ENCODE measurements around the gene NTM.
"Not testable (repeated sequence)": the region's sequence is repeated elsewhere in the genome, so short reads cannot be mapped to it uniquely, and the experiment has no call there.

The NTM gene

GRCh38 chr11:132310390-132311375, 940.3 kb downstream of the NTM start:
- DNase-seq: no peak

DNA sequence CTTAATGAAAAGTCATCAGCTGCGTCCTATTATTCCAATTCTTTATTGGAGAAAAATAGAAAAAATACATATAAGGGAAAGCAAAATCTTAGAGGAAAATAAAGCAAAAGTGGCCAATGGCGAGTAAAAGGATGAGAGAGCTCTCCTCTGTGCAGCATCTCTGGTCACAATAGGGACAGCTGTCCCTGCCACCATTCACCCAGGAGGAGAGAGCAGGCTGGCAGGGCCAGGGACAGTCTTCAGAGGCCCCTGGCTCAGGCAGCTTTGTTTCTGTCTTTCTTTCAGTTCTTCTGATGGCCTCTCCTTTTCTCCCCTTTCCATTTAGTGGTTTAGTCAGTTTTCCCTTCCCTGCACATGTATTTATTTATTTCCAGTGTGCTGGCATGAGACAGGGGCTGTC, 941.3 kb downstream of the NTM start:
- DNase-seq: no peak

DNA sequence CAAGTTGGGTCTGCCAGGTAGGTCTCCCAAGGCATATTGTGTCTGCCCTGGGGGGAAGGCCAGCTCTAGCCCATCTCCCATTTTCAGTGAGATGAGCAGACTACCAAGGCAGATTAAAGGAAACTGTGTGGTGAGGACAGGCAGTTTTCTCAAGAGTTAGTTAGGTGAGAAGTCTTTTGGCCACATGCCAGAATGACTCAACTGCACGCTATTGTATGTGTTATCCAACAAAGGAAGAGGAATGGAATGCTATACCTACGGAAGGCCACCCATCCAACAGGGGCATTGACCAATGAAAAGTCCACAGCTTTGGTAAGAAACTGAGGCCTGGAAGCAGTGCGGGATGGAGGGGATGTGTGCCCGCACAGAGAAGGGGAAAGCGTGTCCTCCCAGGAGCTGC, 941.7 kb downstream of the NTM start:
- no peak for DNase-seq

DNA sequence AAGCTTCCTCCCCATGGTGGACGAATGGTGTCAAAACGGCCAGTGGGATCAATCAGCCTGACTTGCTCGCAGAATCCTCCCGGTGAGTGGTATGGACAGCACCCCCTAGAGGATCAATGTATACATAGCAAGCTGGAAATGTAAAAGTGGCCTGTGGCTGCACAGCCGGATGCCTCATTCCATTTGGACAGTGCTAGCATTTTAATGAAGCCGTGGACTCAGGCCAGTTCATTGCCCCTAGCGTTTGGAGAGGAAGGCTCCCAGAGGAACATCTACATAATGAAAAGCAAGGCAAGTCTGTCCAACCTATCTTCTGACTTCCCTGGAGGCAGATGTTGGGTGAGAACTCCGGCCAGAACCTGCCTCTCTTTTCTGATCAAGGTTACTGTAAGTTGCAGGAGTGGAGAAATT, 942.3 kb downstream of the NTM start:
- DNase-seq: no peak

DNA sequence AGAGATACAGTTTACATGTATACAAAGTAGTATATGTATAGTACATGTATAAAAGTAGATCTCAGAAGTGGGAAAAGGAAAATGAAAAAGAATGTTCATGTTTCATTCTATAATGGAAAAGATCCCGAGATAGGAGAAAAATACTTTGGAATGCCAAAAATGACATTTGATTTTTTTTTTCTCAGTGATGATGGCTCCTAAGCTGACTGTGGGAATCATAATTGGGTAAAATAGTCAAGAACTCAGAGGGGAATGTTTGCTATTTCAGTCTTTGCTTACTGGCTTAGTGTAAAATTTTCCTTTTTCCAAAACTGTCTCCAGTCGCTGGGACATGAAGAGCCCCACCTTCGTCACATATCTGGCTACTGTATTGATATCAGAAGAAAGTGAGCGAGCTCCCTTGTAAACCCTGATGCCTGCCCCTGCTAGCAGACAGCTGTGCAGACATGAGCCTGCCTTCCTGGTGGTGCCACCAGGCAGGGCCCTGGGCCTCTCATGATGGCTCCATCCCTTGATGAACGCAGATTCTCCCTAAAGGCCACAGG, 944.6 kb downstream of the NTM start:
- DNase-seq: no peak

DNA sequence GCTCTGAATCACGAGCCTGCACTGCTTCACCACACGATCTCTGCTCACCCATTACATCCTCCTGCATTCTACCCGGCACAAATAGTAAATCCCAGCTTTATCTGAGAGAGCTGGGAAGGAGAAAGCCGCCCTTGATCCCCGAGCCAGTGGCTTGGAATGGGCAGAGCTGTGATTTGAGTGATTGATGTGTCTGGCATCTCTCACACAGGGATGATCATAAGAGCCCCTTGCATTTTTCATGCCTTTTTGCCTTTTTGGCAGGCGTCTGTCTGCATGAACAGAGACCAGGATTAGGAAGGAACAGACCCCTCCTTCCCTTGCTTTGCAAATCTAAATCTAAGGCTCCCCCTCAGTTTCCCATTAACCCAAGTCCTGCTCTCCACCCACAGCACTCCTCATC, 945.3 kb downstream of the NTM start:
- no peak for DNase-seq

DNA sequence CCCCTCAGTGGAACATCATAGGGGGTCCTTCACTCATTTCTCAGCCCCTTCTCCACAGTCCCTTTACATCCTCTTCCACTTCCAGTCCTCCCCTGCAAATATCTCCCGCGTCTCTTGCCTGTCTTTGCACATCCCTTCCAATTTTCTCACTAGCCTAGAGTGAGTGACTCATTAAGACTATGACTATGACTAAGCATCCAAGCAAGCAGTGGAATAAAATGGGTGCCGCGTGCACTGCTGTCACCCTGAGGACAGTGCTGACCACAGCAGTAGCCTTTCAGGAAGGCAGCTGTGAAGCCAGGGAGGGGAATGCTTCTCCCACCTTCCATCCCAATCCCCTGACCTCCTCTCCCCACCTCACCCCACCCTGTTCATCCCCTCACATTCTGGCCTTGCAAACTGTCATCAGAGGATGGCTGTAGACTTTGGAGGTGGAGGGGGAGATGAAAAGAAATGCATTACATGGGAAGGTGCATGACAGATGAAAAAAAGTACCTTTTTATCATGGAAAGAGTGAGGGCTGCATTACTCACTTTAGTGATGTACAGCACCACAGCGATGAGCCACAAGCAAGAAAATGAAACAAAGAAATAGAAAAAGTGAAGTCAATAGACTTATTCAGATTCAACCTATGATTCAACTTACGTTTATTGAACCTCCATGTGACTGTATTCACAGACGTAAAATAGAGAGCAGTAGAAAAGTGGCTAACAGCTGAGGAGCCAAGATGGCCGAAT, 948.2 kb downstream of the NTM start:
- no peak for DNase-seq

- not testable (repeated sequence) for DNase-seq
Observed at GRCh38 chr11:132319419-132319818, 949.0 kb downstream of the NTM start.

GRCh38 chr11:132330515-132330914, 960.1 kb downstream of the NTM start:
- DNase-seq: no peak

- DNase-seq: no peak
Observed at GRCh38 chr11:132332521-132332920, 962.1 kb downstream of the NTM start.

DNA sequence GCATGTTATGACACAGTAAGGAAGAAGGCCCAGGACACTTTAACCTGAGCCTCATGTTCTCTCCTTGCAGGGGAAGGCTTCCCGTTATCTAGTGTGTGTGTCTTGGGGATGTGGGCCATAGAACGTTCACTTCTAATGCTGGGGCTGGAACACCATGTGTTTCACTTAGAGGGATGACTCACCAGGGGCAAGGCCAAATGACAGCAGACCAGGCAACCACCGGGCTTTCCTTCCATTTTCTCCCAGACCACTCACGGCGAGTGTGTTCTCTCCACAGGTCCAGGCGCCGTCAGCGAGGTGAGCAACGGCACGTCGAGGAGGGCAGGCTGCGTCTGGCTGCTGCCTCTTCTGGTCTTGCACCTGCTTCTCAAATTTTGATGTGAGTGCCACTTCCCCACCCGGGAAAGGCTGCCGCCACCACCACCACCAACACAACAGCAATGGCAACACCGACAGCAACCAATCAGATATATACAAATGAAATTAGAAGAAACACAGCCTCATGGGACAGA, 964.4 kb downstream of the NTM start:
- no peak for DNase-seq

GRCh38 chr11:132335311-132335710, 964.9 kb downstream of the NTM start:
- DNase-seq: no peak

- no peak for DNase-seq
Observed at GRCh38 chr11:132336781-132337535, 966.5 kb downstream of the NTM start.

DNA sequence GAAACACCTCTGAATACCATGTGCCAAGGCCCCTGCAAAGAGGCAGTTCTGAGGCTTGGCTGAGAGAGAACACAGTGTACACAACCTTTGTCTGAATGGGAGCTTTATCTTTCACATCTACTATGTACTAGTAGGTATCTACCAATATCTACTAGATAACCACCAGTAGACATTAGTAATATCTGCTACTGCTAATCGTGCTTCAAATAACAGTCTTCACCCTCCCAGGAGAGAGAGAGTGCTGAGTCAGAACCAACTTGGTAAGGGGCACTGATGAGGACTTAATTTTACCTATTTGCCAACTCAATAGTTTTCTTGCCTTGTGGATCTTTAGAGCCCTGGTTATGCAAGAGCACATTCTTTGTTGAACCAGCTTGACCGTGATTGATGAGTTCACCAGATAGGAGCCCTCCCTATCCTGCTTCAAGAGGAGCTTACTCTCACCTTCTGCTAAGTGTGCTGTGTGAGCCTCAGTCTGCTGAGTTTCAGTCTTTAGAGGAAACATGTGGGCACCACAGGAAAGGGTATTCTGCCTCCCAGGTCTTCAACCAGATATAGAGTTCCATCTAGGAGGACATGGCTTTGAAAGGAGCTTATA, 967.5 kb downstream of the NTM start:
- DNase-seq: no peak

DNA sequence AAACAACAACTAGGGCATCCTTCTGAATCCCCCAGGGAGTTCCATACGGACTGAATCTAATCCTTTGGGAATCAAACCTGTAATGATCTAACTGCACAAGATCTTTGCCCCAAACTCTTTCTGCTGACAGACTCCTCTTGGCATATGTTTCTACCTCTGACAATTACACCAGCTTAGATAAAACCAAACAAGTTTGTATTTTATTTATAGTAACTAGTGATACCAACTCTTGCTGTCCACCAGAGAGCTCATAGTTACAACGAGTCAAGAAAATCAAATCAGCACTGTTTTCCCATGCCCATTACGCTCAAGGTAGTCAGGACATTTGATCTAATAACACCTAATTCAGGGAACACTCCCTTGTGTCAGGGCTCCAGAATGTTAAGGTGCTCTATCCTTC, 972.0 kb downstream of the NTM start:
- no peak for DNase-seq

DNA sequence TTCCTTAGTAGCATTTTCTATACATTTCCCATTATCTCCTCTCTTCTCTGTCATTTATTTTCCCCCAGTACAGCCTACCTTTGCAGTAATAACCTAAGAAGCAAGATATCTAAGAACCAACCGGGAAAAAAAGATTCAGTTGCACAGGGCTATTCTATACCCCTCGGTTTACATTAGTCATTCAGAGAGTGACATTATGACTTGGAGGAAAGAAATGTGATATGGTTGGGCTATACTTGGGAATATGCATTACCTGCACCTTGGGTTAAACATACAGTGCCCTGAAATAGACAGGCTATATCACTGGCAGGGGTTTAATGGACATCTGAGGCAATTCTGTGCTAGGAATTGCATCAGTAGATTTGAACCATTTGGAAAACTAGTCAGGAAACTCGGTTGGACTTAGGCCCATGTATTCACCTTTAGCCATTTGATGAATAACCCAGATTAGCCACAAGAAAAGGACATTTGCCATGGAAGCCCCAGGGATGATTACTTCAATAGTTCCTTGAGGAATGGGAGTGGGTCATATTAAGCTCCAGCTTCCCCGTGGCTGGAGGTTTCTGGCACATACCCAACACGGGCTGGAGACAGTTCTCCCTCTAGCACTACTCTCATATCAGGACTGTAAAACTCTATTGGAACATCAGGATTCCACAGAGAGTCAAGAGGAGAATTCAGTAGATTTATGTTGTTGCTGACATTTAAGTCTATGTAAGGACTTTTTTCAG, 973.2 kb downstream of the NTM start:
- DNase-seq: no peak

DNA sequence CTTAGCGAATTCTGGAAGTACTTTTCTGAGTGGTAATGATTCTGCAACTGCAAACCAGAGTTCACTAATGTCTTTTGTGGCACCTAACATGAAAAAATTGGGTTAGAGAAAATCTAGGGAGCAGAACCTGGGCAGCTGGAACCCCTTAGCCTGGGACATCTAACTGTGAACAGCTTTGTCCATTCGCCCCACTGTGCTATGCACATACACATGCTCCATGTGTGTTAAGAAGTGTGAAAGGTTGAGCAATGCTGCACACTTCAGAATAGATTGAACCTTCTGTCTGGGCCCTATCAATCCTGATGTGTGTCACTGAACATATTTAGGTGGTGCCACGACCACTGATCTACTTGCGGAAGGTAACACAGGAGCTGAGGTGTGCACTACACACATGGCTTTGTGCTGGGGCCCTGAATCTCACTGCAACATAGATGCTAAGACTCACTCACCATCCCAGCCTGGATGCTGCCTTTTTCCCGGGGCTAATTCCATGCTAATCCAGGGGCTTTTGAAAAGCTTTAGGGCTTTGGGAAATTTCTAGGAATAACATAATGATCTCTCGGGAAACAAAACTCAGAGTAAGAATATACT, 976.2 kb downstream of the NTM start:
- DNase-seq: no peak

DNA sequence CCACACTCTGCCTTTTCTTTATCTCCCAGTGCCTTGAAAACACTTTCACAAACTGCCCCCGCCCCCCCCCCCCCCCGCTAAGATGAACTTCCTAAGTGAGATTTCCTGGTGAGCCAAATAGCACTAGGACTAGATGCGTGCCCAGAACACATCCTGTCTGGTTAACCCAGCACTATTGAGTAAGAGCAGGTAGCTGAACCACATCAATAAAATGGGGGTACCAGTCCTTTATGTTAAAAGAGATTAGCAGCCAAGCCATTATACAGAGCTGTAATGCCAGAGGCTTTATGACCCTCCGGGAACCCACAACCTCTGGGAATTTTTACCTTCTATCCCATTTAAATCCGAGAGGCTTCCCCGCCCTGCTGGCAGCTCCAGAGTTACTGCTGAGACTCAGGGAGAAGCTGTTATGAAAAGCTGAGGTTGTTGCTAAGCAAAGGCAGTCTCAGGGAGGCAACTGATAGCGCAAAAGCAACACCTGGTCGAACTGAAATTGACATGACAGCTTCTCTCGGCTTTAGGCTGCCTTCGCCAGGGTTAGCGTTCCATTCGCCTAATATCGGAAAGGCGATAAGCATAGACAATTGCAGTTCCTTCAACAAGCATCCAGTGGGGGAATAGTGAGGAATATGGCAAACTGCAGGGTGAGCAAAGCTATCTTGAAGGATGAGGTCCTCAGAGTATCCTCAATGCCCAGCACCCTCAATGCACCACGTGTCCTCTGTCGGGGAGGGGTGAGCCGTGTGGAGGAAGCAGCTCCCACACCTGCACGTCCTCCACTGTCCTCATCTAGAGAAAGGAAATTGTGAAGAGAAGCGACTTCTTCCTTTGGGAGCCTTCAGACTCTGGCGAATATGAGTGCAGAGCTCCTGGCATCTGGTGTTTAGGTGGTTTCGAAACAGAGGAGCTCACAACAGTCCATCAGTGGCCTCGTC, 977.0 kb downstream of the NTM start:
- no peak for DNase-seq

DNA sequence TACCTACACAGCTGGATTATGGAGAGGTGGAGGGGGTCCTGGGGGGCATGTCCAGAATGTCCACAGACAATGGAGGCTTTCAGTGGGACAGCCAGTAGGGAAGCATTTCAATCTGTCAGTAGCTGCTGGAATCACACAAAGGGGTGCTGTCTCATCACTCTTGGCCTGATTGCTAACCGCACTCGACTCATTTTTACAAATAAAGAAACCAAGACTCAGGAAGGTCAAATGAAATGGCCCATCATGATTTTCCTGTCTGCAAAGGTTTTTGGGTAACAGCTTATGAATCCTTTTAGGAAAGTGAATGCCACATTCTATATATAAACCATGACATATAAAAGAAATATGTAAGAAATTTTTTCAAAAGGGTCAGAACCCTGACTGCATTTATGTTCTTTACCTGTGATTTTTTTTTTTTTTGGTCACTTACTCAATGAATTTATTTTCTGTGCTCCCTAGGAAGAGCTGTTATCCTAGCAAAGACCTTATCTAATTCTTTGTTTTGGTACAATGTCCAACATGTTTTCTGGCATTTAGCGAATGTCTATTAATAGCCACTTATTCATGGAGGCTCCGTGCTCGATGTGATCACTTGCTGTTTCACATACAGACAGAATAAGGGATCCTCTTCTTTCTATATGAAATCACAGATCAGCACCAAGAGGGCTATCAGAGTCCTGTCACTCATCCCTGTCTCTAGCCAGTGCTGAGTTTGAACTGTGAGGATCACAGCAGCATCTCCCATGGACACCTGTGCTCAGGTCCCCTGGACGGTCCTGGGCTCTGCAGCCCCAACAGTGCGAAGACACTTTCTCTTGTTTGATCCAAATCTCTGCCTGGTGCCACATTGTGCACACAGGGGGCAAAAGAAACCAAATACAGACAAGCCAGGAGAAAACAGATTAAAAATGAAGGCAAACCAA, 979.7 kb downstream of the NTM start:
- DNase-seq: no peak

Measured in GF-D8 (cell line).